ENCODE data around the gene IFNL1.
"Not testable (repeated sequence)": the region's sequence is repeated elsewhere in the genome, so short reads cannot be mapped to it uniquely, and the experiment has no call there.

IFNL1 gene

GRCh38 chr19:39332738-39333137 is 36.5 kb downstream of the IFNL1 start:
- DNase-seq = not testable (repeated sequence)

- no peak for DNase-seq
These were observed 37.3 kb downstream of the IFNL1 start for GRCh38 chr19:39333507-39333906.

GRCh38 chr19:39334444-39334976 is 38.3 kb downstream of the IFNL1 start:
- no peak for DNase-seq

DNA sequence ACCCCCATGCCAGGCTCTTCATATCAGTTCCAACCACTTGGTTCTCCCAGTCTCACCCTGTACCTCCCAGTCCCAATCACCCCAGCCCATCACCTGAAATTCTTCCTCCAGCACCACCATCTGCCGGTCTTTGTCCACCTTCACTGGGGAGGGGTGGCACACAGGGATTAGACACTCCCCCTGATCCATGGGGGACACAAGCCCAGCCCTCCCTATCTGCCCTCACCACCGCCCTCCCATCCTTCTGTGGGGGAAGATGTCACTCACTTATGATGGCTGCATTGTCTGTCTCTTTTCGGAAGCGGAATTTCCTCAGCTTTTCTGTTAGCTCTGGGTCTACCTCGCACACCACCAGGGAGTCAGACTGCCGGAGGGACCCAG is 39.0 kb downstream of the IFNL1 start:
- DNase-seq = no peak

GRCh38 chr19:39336483-39336882 is 40.3 kb downstream of the IFNL1 start:
- DNase-seq = no peak

DNA sequence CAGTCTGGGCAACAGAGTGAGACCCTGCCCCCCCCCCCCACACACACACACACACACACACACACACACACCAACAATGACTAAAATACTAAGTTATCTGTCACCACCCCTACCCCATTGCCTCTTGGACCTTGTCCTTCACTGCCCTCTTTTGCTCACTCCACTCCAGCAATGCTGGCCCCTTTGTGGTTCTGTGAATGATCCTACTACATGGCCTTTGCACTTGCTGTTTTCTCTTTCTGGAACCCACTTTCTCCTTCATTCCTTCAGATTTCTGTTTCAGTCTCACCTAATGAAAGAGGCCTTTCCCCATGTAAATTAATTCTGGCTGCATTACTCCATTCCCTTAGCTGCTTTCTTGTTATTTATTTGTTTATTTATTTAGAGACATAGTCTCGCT is 43.5 kb downstream of the IFNL1 start:
- DNase-seq = no peak

DNA sequence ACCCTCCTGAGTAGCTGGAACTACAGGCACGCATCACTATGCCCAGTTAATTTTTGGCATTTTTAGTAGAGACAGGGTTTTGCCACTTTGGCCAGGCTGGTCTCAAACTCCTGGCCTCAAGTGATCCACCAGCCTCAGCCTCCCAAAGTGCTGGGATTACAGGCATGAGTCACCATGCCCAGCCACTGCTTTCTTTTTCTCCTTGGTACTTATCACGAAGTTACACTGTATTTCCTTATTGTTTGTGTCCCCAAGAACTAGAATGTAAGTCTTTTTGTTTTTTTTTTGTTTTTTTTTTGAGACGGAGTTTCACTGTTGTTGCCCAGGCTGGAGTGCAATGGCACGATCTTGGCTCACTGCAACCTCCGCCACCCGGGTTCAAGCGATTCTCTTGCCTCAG is 43.9 kb downstream of the IFNL1 start:
- not testable (repeated sequence) for DNase-seq

GRCh38 chr19:39341129-39341718 is 45.0 kb downstream of the IFNL1 start:
- no peak for DNase-seq

DNA sequence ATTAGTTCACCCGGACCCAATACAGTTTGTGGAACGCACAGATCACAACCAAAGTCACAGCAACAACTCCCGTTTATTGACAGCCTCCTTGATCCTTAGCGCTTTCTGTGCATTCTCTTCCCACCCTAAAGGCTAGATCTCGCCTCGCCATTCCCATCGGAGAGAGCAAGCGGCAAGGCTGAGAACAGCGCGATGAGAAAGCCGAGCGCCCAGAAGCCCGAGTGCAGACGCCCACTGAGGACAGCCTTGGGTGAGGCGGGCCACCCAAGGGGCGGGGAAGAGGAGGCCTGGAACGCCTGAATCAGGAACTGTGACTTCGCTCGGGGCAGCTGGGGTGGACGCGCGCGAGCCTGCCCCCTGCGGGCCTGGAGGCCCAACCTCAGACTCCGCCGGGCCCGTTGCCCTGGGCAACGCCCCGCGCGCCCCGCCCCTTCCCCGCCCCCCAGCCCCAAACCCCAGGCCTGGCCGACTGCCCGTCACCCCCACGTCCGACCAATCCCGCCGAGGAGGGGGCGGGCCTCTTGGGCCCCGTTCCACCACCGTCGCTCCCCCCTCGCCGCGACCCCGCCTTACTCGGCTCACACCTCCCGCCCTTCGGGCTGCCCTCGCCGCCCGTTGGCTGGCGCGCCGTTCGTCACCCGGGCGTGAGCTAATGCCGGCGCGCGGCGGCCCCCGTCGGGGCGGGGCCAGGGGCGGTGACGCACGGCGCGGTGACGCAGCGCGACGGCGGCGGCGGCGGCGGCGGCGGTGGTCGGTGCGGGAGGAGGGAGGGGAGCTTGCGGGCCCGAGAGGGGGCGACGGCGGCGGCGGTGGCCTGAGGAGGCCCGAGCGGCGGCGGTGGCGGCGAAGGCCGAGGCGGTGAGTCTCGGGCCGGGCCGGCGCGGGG is 45.8 kb downstream of the IFNL1 start, which contains the start of gene SAMD4B:
Gene SAMD4B, plus strand, starts transcription at position 703 of the 886 bp plus-strand sequence. CDS start 14,473 bp downstream, outside the sequence.
- peak; percentile 100 for DNase-seq

DNA sequence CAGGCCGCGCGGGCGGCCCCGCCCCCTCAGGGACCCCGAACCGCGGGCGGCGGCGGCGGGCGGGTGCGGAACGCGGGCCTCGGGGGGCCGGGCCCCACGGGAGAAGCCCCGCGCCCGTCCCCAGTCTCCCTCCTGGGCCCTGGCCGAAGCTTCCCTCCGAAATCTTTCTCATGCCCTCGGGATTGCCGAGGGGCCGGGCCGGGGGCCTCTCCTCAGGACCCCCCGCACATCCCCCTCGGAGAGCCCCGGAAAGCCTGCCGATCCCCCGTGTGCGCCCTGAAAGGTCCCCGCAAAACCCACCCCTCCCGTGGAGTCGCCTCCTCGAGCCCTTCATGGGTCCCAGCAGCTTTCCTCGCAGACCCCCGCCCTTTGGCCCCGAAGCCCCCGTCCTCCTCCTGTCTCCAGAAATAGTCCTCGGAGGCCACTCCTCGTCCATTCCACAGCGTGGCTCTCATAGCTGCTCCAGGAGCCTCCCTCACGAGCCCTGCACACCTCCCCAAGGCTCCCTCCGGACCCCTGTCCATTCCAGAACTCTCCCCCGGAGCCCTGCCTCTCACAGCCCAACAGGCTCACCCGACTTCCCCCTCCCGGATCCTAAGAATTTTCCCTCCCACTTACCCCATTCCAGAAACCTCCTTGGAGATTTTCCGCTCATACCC is 46.6 kb downstream of the IFNL1 start:
- DNase-seq = no peak

DNA sequence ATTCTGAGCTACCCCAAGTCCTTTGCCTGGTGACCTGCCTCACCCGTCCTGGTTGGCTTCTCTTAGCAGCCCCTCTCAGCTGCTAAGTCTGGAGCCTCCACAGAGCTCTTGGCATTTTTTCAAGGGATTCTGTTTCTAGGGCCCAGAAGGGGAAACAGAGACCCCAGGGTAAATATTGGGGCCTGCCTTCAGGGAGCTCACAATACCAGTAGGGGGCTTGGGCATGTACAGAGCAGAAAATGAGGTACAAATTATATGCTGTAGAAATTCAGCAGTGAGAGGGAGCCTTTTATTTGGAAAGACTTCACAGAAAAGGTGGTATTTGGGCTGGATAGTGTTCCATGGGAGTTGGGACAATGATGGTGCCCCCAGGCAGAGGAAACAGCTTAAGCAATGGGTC is 49.7 kb downstream of the IFNL1 start:
- no peak for DNase-seq

- DNase-seq = no peak
These were observed 51.3 kb downstream of the IFNL1 start for GRCh38 chr19:39347332-39348164.
